ENCODE data around the gene HENMT1.

DNA sequence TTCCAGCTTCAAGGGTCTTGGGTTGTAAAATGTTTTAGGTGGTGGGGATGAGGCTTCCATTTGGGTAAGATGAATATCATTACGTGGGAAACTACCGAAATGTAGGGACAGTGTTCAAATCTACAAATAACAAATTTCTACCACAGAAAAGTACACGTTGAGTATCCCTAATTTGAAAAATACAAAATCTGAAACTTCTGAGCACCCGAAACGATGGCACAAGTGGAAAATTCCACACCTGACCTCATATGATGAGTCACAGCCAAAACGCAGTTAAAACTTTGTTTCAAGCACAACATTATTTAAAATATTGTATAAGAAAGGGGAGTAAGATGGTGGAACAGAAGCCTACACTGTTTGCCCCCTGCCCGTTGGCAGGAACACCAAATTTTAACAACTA, 8.8 kb upstream of the HENMT1 start:
- TF ChIP-seq POLR2A (IDR thresholded peaks at IDR 0.05; ENCODE audit: low read depth, low read length) (no peak), TAF1 (IDR thresholded peaks at IDR 0.05; ENCODE audit: borderline replicate concordance, low read depth, low read length) (no peak)
